NT2/D1 (cell line): Measurements from ENCODE around the gene AGBL1.

Source experiments
- SUZ12 ChIP-seq: IDR thresholded peaks from 2 replicates; pipeline ENCODE4 v1.6.1; 2011; ENCODE audit not compliant: insufficient read length, insufficient read depth; ENCODE audit errors: extremely low read depth
- YY1 ChIP-seq: IDR thresholded peaks from 2 replicates; pipeline ENCODE4 v1.6.1; 2011; ENCODE audit not compliant: insufficient read length, insufficient read depth
- ZNF274 ChIP-seq: IDR thresholded peaks from 2 replicates; pipeline ENCODE4 v1.6.1; 2011; ENCODE audit warnings: mild to moderate bottlenecking, low read depth, low read length

GRCh38 chr15:86266896-86267484, 187.3 kb downstream of the AGBL1 start:
- TF ChIP-seq YY1, result no peak
- TF ChIP-seq ZNF274, result no peak
- TF ChIP-seq SUZ12, result no peak
